ENCODE results near the gene AVP. TPM values are rescaled to one million over a fixed set of nuclear protein-coding genes. Genes with fewer than 3 reads are reported as not detected.

The AVP gene
- total and polyA plus RNA-seq, 2 of the 13 experiments (the other 11 are each of a cell fraction or from before 2014, with no cell fraction given): 0.12 TPM; not detected in 1

- in situ Hi-C loops (cut with HindIII; ENCODE audit: extremely low pct_ligation_motif_present, low pct_unique_long_range_greater_than_20kb): no loop called here
- ATAC-seq: peak; percentile 31; the same call in 2 of the 3 replicates
- 0 out of 2 replicates have a peak, but pooled peaks have one; percentile 1 for TF ChIP-seq FLYWCH1 (CRISPR knock-in tag; IDR thresholded peaks at IDR 0.05)
- no peak for TF ChIP-seq ZNF552 (CRISPR knock-in tag; IDR thresholded peaks at IDR 0.05; ENCODE audit: borderline replicate concordance)
- TF ChIP-seq REXO4 (CRISPR knock-in tag; IDR thresholded peaks at IDR 0.05; ENCODE audit: borderline replicate concordance): no peak
- TF ChIP-seq ZNF687 (CRISPR knock-in tag; IDR thresholded peaks at IDR 0.05): peak; percentile 59
- TF ChIP-seq MAX (IDR thresholded peaks at IDR 0.05): no peak
- TF ChIP-seq BATF2 (CRISPR knock-in tag; IDR thresholded peaks at IDR 0.05): no peak
- TF ChIP-seq, protein P1, sequence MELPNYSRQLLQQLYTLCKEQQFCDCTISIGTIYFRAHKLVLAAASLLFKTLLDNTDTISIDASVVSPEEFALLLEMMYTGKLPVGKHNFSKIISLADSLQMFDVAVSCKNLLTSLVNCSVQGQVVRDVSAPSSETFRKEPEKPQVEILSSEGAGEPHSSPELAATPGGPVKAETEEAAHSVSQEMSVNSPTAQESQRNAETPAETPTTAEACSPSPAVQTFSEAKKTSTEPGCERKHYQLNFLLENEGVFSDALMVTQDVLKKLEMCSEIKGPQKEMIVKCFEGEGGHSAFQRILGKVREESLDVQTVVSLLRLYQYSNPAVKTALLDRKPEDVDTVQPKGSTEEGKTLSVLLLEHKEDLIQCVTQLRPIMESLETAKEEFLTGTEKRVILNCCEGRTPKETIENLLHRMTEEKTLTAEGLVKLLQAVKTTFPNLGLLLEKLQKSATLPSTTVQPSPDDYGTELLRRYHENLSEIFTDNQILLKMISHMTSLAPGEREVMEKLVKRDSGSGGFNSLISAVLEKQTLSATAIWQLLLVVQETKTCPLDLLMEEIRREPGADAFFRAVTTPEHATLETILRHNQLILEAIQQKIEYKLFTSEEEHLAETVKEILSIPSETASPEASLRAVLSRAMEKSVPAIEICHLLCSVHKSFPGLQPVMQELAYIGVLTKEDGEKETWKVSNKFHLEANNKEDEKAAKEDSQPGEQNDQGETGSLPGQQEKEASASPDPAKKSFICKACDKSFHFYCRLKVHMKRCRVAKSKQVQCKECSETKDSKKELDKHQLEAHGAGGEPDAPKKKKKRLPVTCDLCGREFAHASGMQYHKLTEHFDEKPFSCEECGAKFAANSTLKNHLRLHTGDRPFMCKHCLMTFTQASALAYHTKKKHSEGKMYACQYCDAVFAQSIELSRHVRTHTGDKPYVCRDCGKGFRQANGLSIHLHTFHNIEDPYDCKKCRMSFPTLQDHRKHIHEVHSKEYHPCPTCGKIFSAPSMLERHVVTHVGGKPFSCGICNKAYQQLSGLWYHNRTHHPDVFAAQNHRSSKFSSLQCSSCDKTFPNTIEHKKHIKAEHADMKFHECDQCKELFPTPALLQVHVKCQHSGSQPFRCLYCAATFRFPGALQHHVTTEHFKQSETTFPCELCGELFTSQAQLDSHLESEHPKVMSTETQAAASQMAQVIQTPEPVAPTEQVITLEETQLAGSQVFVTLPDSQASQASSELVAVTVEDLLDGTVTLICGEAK (IDR thresholded peaks at IDR 0.05): no peak
- TF ChIP-seq, protein P1 (CRISPR knock-in tag; IDR thresholded peaks at IDR 0.05): no peak
- TF ChIP-seq HIVEP1 (CRISPR knock-in tag; IDR thresholded peaks at IDR 0.05): no peak
- TF ChIP-seq RFX1 (IDR thresholded peaks at IDR 0.05): no peak
These were observed 46.9 kb downstream of the AVP start for GRCh38 chr20:3037654-3038053.

More at GRCh38 chr20:3037654-3038053, 46.9 kb downstream of the AVP start:
- Histone ChIP-seq H3K27ac (ENCODE audit: extremely low read length, insufficient read depth, low read length) (no peak overlapping the region), H3K4me1 (ENCODE audit: insufficient read depth, low read length) (peaks cover 15% of the 10 kb centered on the region), H3K27me3 (ENCODE audit: control insufficient read depth in 1 of 2, insufficient read depth in 2 of 2, low read length in 2 of 2) (no peaks in the 10 kb centered on the region), H3K4me2 (ENCODE audit: low read depth, low read length) (no peak overlapping the region), H2AFZ (ENCODE audit: low read length) (no peak overlapping the region), H3K79me2 (ENCODE audit: insufficient read depth, low read length) (no peaks in the 10 kb centered on the region), H3K9ac (ENCODE audit: insufficient read depth, low read depth, low read length) (no peak overlapping the region), H3K4me3 (replicated peaks in 1 of 3; ENCODE audit: insufficient read depth in 1 of 3, low read depth in 2 of 3, low read length in 3 of 3) (no peak overlapping the region), H3K36me3 (replicated peaks in 1 of 2; ENCODE audit: control insufficient read depth in 1 of 2, insufficient read depth in 2 of 2, low read length in 2 of 2) (peaks cover 44 to 60% of the 10 kb centered on the region in 2 experiments), H3K9me3 (ENCODE audit: low read length) (no peaks in the 10 kb centered on the region), H4K20me1 (ENCODE audit: insufficient read depth, low read length) (no peaks in the 10 kb centered on the region)
- no peak for FAIRE-seq
- ChIA-PET POLR2A (no interaction called here), CTCF (ENCODE audit: low intra/inter-chr PET ratio, low total read pairs) (no interaction called here)
- no TSS peak for BruUV-seq (replicated peaks)
- DNase-seq (ENCODE audit: low spot score): no peak
- intact Hi-C loops (cut with micrococcal nuclease; ENCODE audit: unreplicated experiment): no loop called here
- WGBS (ENCODE audit: low lambda C conversion rate): 92% methylated on average over 3 of the region's 3 CpGs

Data from HepG2 (cell line).